ENCODE measurements around the gene ADRB2. TPM values are rescaled to one million over a fixed set of nuclear protein-coding genes. Genes with fewer than 3 reads are reported as not detected.

Gene ADRB2
- total RNA-seq, 4 donors from 2014 or later = 10.2 to 19.5 (median 11.9) TPM

- WGBS, 2 donors = 85 to 87% methylated on average over 7 of the region's 7 CpGs
- no peak overlapping the region for H3K4me3 ChIP-seq
- no peak for DNase-seq
- H3K27ac ChIP-seq = no peak overlapping the region
- H3K36me3 ChIP-seq = no peaks in the 10 kb centered on the region
- intact Hi-C loops (cut with DNase I) = no loop called here
- no peaks in the 10 kb centered on the region for H3K9me3 ChIP-seq
- no peaks in the 10 kb centered on the region for H3K27me3 ChIP-seq
- H3K4me1 ChIP-seq = peaks cover 0 to 52% (median 0%) of the 10 kb centered on the region in 3 donors
- TF ChIP-seq POLR2A (IDR thresholded peaks at IDR 0.05) (no peak), CTCF (IDR thresholded peaks at IDR 0.05) (no peak)
Observed at GRCh38 chr5:148844433-148845280, 18.2 kb downstream of the ADRB2 start.

- no peak for DNase-seq
- intact Hi-C loops (cut with DNase I) = no loop called here
- H3K27me3 ChIP-seq = no peaks in the 10 kb centered on the region
- H3K36me3 ChIP-seq = peaks cover 0 to 6% (median 0%) of the 10 kb centered on the region in 3 donors
- no peak overlapping the region for H3K27ac ChIP-seq
- peaks cover 0 to 34% (median 0%) of the 10 kb centered on the region in 3 donors for H3K4me1 ChIP-seq
- H3K4me3 ChIP-seq = no peak overlapping the region
- H3K9me3 ChIP-seq = no peaks in the 10 kb centered on the region
- TF ChIP-seq POLR2A (IDR thresholded peaks at IDR 0.05) (no peak), CTCF (IDR thresholded peaks at IDR 0.05) (no peak)
Observed at GRCh38 chr5:148846930-148847329, 20.5 kb downstream of the ADRB2 start.

- WGBS, 2 donors = 78 to 85% methylated on average over 2 of the region's 2 CpGs
- Histone ChIP-seq H3K36me3 (peaks cover 0 to 6% (median 0%) of the 10 kb centered on the region in 3 donors), H3K9me3 (no peaks in the 10 kb centered on the region), H3K4me3 (no peak overlapping the region), H3K27me3 (no peaks in the 10 kb centered on the region), H3K4me1 (peaks cover 0 to 29% (median 0%) of the 10 kb centered on the region in 3 donors), H3K27ac (no peak overlapping the region)
- no peak for TF ChIP-seq CTCF (IDR thresholded peaks at IDR 0.05)
- TF ChIP-seq POLR2A (IDR thresholded peaks at IDR 0.05) = no peak
- no peak for DNase-seq
- intact Hi-C loops (cut with DNase I) = no loop called here
Observed at GRCh38 chr5:148847456-148847855, 21.0 kb downstream of the ADRB2 start.

- Histone ChIP-seq H3K9me3 (no peaks in the 10 kb centered on the region), H3K4me3 (no peak overlapping the region), H3K4me1 (peaks cover 0 to 19% (median 0%) of the 10 kb centered on the region in 3 donors), H3K27ac (peak overlapping the region in 1 of 4 donors; percentile 57), H3K27me3 (no peaks in the 10 kb centered on the region), H3K36me3 (peaks cover 0 to 6% (median 0%) of the 10 kb centered on the region in 3 donors)
- TF ChIP-seq POLR2A (IDR thresholded peaks at IDR 0.05) = no peak
- no peak for TF ChIP-seq CTCF (IDR thresholded peaks at IDR 0.05)
- WGBS, 2 donors = 77 to 78% methylated on average over 3 of the region's 3 CpGs
- intact Hi-C loops (cut with DNase I) = no loop called here
- DNase-seq = no peak
Observed at GRCh38 chr5:148848393-148849031, 22.1 kb downstream of the ADRB2 start.

- intact Hi-C loops (cut with DNase I) = no loop called here
- H3K27me3 ChIP-seq = no peaks in the 10 kb centered on the region
- peaks cover 0 to 14% (median 0%) of the 10 kb centered on the region in 3 donors for H3K4me1 ChIP-seq
- peak overlapping the region in 2 of 4 donors; percentile 2 to 57 for H3K27ac ChIP-seq
- WGBS, 2 donors = 64 to 71% methylated on average over 4 of the region's 4 CpGs
- H3K9me3 ChIP-seq = no peaks in the 10 kb centered on the region
- TF ChIP-seq CTCF (IDR thresholded peaks at IDR 0.05) (no peak), POLR2A (IDR thresholded peaks at IDR 0.05) (no peak)
- DNase-seq = no peak
- peaks cover 0 to 6% (median 0%) of the 10 kb centered on the region in 3 donors for H3K36me3 ChIP-seq
- H3K4me3 ChIP-seq = no peak overlapping the region
Observed at GRCh38 chr5:148849461-148849860, 23.1 kb downstream of the ADRB2 start.
